ENCODE data around the gene MAML2.

Gene MAML2

GRCh38 chr11:96055706-96056387 is 287.1 kb downstream of the MAML2 start:
- Histone ChIP-seq H3K27ac (ENCODE audit: low read length) (no peak overlapping the region), H3K4me2 (ENCODE audit: insufficient read depth, low read length) (no peak overlapping the region)

GRCh38 chr11:96054870-96055705 is 287.9 kb downstream of the MAML2 start:
- no peak for TF ChIP-seq EZH2 (IDR thresholded peaks at IDR 0.05; ENCODE audit: borderline replicate concordance, low read depth, low read length, severe bottlenecking)
- TF ChIP-seq CTCF (IDR thresholded peaks at IDR 0.05; ENCODE audit: borderline replicate concordance, extremely low read depth, low read length, poor library complexity, severe bottlenecking), result peak; percentile 71
- H3K27me3 ChIP-seq (ENCODE audit: insufficient read depth, low read length, poor library complexity), result no peaks in the 10 kb centered on the region
- no peaks in the 10 kb centered on the region for H3K79me2 ChIP-seq (ENCODE audit: insufficient read depth, low read length)
- H3K36me3 ChIP-seq (ENCODE audit: insufficient read depth, low read length), result no peaks in the 10 kb centered on the region
- no peak overlapping the region for H3K9ac ChIP-seq (ENCODE audit: low read depth, low read length)
- H2AFZ ChIP-seq (ENCODE audit: low read depth, low read length), result no peak overlapping the region
- no peaks in the 10 kb centered on the region for H4K20me1 ChIP-seq (ENCODE audit: insufficient read depth, low read length)
- no peak overlapping the region for H3K27ac ChIP-seq (ENCODE audit: low read length)
- H3K9me3 ChIP-seq (ENCODE audit: insufficient read depth, low read length, severe bottlenecking), result no peaks in the 10 kb centered on the region
- DNase-seq (no peak), ATAC-seq (ENCODE audit: insufficient read depth, low read depth) (peak; percentile 76)
- H3K4me3 ChIP-seq (ENCODE audit: low read depth in 1 of 2, low read length in 2 of 2), result no peak overlapping the region
- H3K4me1 ChIP-seq (ENCODE audit: insufficient read depth, low read length), result no peaks in the 10 kb centered on the region
- no peak overlapping the region for H3K4me2 ChIP-seq (ENCODE audit: insufficient read depth, low read length)

More at GRCh38 chr11:96055706-96056387, 287.1 kb downstream of the MAML2 start:
- Histone ChIP-seq H3K36me3 (ENCODE audit: insufficient read depth, low read length) (no peaks in the 10 kb centered on the region), H2AFZ (ENCODE audit: low read depth, low read length) (no peak overlapping the region), H3K79me2 (ENCODE audit: insufficient read depth, low read length) (no peaks in the 10 kb centered on the region), H4K20me1 (ENCODE audit: insufficient read depth, low read length) (no peaks in the 10 kb centered on the region), H3K27me3 (ENCODE audit: insufficient read depth, low read length, poor library complexity) (no peaks in the 10 kb centered on the region), H3K9me3 (ENCODE audit: insufficient read depth, low read length, severe bottlenecking) (no peaks in the 10 kb centered on the region), H3K9ac (ENCODE audit: low read depth, low read length) (no peak overlapping the region), H3K4me3 (ENCODE audit: low read depth in 1 of 2, low read length in 2 of 2) (no peak overlapping the region), H3K4me1 (ENCODE audit: insufficient read depth, low read length) (no peaks in the 10 kb centered on the region)
- ATAC-seq (ENCODE audit: insufficient read depth, low read depth) (no peak), DNase-seq (no peak)
- TF ChIP-seq CTCF (IDR thresholded peaks at IDR 0.05; ENCODE audit: borderline replicate concordance, extremely low read depth, low read length, poor library complexity, severe bottlenecking) (no peak), EZH2 (IDR thresholded peaks at IDR 0.05; ENCODE audit: borderline replicate concordance, low read depth, low read length, severe bottlenecking) (no peak)

- Histone ChIP-seq H2AFZ (ENCODE audit: low read depth, low read length) (no peak overlapping the region), H3K9ac (ENCODE audit: low read depth, low read length) (no peak overlapping the region), H3K27me3 (ENCODE audit: insufficient read depth, low read length, poor library complexity) (no peaks in the 10 kb centered on the region), H3K79me2 (ENCODE audit: insufficient read depth, low read length) (no peaks in the 10 kb centered on the region), H3K27ac (ENCODE audit: low read length) (no peak overlapping the region), H3K36me3 (ENCODE audit: insufficient read depth, low read length) (no peaks in the 10 kb centered on the region), H3K4me2 (ENCODE audit: insufficient read depth, low read length) (no peak overlapping the region), H3K4me1 (ENCODE audit: insufficient read depth, low read length) (no peaks in the 10 kb centered on the region), H3K9me3 (ENCODE audit: insufficient read depth, low read length, severe bottlenecking) (no peaks in the 10 kb centered on the region), H3K4me3 (ENCODE audit: low read depth in 1 of 2, low read length in 2 of 2) (no peak overlapping the region), H4K20me1 (ENCODE audit: insufficient read depth, low read length) (no peaks in the 10 kb centered on the region)
- DNase-seq, result no peak
- no peak for ATAC-seq (ENCODE audit: insufficient read depth, low read depth)
- TF ChIP-seq CTCF (IDR thresholded peaks at IDR 0.05; ENCODE audit: borderline replicate concordance, extremely low read depth, low read length, poor library complexity, severe bottlenecking), result no peak
- no peak for TF ChIP-seq EZH2 (IDR thresholded peaks at IDR 0.05; ENCODE audit: borderline replicate concordance, low read depth, low read length, severe bottlenecking)
These were observed 289.9 kb downstream of the MAML2 start for GRCh38 chr11:96052921-96053651.

Data from DND-41 (cell line).